C4-2B (cell line): Measurements from ENCODE around the gene TCF12.

ENCODE experiments used
- H3K27ac ChIP-seq: fragments of 450-650 bp; 2 replicates; pipeline ENCODE4 v1.5.1; 2017
- ZFX ChIP-seq: fragments of 450-650 bp; IDR thresholded peaks from 2 replicates; pipeline ENCODE4 v1.6.1; 2017
- TF ChIP-seq, protein P1 (sequence below): fragments of 450-650 bp; conservative IDR thresholded peaks from 2 replicates; pipeline ENCODE4 v1.5.1; 2017; ENCODE audit warnings: mild to moderate bottlenecking

Gene TCF12

DNA sequence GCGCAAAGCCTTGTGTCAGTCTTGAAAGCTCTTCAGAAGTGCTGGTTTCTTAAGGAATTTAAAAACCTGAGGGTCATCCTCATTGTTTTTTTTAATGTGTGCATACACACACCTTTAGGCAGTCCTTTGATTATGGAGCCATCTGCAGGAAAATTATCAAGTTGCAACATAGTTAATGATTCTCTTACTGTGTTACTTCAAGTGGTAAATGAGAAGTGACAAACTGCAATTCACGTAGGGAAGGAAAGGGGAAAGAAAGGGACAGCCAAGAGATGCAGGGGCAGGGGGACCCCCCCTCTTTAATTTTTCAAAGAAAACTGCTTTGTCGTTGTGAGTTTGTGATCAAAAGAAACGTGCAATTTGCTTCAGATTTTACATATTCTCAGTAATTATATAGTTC, 295.4 kb downstream of the TCF12 start:
- no peak for TF ChIP-seq ZFX
- TF ChIP-seq, protein P1, sequence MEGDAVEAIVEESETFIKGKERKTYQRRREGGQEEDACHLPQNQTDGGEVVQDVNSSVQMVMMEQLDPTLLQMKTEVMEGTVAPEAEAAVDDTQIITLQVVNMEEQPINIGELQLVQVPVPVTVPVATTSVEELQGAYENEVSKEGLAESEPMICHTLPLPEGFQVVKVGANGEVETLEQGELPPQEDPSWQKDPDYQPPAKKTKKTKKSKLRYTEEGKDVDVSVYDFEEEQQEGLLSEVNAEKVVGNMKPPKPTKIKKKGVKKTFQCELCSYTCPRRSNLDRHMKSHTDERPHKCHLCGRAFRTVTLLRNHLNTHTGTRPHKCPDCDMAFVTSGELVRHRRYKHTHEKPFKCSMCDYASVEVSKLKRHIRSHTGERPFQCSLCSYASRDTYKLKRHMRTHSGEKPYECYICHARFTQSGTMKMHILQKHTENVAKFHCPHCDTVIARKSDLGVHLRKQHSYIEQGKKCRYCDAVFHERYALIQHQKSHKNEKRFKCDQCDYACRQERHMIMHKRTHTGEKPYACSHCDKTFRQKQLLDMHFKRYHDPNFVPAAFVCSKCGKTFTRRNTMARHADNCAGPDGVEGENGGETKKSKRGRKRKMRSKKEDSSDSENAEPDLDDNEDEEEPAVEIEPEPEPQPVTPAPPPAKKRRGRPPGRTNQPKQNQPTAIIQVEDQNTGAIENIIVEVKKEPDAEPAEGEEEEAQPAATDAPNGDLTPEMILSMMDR, result peak; percentile 85
- no peak overlapping the region for H3K27ac ChIP-seq

DNA sequence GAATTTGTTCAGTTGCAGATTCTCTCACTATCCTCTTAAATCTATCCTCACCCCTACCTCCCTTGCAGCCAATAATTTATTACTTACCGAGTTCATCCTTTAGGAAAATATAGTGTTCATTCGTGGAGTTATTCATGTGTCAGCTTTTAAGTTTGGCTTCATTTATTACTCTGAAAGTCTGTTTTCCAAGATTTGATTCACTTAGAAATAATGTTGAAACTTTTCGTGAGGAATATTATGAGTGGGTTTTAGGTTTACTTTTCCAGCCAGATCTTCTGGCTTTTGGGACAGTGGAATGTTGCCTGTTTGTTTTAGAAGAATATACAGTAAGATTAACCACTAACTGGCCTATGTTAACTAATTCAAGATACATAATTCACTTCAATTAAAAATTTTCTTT, 296.9 kb downstream of the TCF12 start:
- no peak for TF ChIP-seq ZFX
- TF ChIP-seq, protein P1, result no peak
- no peak overlapping the region for H3K27ac ChIP-seq

DNA sequence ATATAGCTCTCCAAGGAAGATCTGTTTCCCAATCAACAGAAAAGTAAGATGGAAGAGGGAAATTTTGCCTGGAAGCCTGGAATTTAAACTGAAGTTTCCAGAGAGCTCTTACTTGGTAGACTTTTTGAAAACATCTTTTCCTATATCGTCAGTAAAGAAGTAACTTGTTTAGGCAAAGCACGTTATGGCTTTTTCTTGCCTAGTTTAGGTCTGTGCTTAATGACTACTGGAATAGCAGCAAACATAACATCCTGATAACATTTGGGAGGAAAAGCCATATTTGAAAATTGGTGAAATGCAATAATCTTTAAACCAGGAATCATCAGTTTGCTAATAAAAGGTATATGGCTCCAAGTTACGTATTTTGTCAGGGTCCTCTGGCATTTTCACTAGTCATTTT, 297.4 kb downstream of the TCF12 start:
- no peak overlapping the region for H3K27ac ChIP-seq
- TF ChIP-seq, protein P1, result no peak
- no peak for TF ChIP-seq ZFX

DNA sequence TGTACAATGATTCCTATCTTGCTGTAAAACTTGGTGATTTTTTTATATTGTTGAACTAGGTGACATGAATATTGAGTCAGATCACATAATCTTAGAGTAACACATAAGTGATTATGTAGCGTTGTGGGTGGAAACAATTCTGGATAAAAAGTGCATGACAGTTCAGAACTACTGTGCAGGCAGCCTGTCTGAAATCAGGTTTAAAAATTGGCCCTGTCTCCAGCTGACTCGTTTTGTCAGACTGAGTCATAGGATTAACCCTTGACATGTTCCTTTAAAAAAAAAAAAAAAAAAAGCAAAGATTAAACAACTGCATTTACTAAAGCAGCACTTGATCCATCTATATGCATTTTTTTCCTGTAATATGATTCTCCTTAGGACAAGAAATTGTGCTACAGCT, 297.8 kb downstream of the TCF12 start:
- TF ChIP-seq, protein P1, result no peak
- TF ChIP-seq ZFX, result no peak
- H3K27ac ChIP-seq, result no peak overlapping the region

DNA sequence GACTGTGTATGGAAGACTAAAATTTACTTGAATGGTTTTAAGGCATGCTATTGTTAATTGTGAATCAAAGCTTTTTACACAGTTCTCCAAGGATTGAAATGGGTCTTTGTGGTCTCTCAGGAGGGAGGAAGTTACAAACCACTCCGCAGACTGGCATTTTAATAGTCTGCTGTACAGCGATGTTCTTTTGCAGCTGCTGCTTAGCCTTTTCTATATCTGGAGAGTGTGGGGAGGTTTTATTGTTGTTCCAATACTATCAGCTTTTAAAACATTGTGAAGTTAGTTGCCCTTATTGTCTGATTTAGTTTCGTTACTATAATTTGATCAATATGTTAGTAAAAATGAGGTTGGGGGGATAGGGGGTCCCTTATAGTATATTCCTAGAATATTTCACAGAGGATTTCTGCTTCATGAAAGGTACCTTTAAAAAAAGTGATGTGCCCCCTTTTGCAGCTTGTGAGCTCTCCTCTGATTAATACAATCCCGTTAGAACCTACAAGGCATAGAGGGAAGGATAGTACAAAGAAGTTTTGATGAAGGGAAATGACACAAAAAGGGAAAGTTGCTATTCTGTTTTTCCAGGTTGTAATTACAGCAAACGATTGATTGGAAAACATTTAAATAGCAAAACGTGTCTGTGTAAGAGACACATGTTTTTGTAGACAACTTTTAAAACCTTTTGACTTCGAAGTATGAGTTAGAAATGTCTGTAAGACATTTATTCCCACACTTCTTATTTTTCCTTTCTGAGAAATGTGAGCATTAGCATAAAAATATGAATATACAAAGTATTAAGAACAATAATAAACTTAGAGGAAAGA, 299.5 kb downstream of the TCF12 start:
- no peak overlapping the region for H3K27ac ChIP-seq
- TF ChIP-seq ZFX, result no peak
- TF ChIP-seq, protein P1, result no peak

DNA sequence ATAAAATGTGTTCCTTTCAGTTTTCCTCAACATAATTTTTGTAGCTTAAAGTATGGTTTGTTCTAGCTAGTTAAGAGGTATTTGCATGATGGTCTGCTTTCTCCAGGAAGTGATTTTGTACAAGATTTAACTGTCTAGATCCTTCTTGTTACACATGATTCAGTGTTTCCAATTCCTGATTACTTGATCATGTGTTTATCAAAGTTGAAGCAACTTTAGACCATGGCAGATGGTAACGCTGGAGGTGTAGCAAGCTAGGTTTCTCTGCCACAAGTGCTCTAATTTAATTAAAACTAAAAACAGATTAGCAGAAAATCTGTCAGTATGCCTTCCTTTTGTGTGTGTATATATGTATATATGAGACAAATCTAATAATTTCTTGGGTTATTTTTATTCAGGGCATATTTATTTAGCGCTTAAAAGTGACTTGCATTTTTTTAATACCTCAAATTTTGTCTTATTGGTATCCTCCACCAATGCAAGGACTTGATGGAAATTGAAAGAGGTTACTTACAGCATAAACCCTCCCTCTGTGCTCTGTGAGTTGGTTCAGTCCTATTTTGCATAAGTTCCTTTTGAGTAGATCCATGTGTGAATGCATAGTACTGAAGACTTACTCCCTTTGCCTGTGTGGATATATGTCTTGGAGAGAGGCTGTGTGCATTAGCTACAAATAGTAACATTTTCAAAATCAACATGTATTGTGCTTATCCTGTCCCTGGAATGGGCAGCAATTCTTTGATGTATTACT, 300.6 kb downstream of the TCF12 start:
- no peak overlapping the region for H3K27ac ChIP-seq
- TF ChIP-seq ZFX, result no peak
- TF ChIP-seq, protein P1, result no peak

DNA sequence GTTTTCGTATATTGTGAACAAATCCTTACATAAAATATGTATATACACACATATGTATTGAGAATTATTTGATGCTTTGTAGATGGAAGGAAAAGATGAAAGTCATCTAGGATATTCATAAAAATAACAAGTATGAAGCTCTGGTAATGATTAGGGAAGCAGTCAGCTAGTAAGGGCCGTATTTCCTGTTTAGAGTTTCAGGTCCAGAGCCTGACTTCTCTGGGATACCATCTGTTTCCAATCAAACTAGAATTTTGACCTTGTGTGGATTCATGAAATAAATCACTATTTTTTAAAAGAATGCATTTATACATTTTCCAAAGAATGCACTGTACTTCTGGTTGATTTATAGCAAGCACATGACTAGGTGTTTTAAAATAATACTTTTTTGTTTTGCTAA, 301.8 kb downstream of the TCF12 start:
- no peak for TF ChIP-seq ZFX
- TF ChIP-seq, protein P1, result no peak
- no peak overlapping the region for H3K27ac ChIP-seq
